Measurements from ENCODE around the gene RND3.
A peak's percentile ranks its signal among the peaks of the same experiment; 100 is the strongest.

DNA sequence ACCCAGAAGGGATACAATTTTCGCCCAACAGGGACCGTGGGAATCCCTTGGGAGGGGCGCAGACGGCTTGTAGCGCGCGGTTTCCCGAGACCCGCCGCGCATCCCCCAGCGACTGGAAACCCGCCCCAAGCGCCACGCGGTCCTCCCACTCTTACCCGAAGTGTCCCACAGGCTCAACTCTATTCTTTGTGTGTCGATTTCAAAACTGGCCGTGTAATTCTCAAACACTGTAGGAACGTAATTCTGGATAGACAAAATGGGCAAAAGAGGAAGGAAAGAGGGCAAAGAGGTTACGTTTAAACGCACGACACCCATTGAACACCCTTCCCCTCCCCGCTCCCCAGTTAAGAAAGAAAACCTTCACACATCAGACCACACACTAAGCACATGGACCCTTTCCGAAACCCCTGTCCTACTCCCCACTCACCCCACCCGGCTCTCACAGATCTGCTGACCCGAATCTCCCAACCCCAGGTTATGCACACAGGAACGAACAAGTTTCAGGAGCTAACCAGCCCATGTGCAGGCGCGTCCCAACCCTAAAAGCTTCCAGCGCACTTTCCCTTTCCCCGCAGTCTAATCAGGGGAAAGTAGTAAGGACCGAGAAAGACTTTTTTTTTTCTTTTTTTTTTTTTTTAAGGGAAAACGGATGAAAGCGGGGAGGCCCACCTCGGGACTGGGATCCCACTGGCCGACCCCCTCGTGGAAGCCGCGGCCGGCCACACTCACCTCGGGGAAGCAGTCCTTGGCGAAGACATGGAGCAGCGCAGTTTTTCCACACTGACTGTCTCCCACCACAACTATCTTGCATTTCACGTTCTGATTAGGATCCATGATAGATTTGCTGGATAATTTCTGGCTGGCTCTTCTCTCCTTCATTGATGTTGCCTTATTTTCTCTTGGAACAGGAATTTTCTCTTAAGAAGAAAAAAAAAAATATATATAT lies 655 bp downstream of the RND3 start:
- TF ChIP-seq, protein P1, sequence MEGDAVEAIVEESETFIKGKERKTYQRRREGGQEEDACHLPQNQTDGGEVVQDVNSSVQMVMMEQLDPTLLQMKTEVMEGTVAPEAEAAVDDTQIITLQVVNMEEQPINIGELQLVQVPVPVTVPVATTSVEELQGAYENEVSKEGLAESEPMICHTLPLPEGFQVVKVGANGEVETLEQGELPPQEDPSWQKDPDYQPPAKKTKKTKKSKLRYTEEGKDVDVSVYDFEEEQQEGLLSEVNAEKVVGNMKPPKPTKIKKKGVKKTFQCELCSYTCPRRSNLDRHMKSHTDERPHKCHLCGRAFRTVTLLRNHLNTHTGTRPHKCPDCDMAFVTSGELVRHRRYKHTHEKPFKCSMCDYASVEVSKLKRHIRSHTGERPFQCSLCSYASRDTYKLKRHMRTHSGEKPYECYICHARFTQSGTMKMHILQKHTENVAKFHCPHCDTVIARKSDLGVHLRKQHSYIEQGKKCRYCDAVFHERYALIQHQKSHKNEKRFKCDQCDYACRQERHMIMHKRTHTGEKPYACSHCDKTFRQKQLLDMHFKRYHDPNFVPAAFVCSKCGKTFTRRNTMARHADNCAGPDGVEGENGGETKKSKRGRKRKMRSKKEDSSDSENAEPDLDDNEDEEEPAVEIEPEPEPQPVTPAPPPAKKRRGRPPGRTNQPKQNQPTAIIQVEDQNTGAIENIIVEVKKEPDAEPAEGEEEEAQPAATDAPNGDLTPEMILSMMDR (IDR thresholded peaks at IDR 0.05): no peak
- TF ChIP-seq POLR2A (IDR thresholded peaks at IDR 0.05): no peak
- peak in 1 of 2 donors; percentile 43 for TF ChIP-seq EP300 (IDR thresholded peaks at IDR 0.05)

Data from tibial nerve (tissue), 4 donors.